Measurements from ENCODE around the gene ZNF511. TPM values are rescaled to one million over a fixed set of nuclear protein-coding genes. Genes with fewer than 3 reads are reported as not detected.

Gene ZNF511
- polyA plus RNA-seq, 1 donor from 2014 or later, result 17.6 TPM

GRCh38 chr10:133303206-133303605, 5.5 kb upstream of the ZNF511 start:
- Histone ChIP-seq H3K9ac (ENCODE audit: low read length) (no peak overlapping the region), H3K4me3 (ENCODE audit: low read length) (no peak overlapping the region), H2AFZ (ENCODE audit: low read depth, low read length) (no peak overlapping the region), H3K9me3 (ENCODE audit: low read length) (no peaks in the 10 kb centered on the region), H3K9me2 (ENCODE audit: insufficient read depth, low read length) (no peaks in the 10 kb centered on the region), H3K27ac (ENCODE audit: low read length) (no peak overlapping the region), H3K79me2 (replicated peaks; ENCODE audit: insufficient read depth, low read length) (peaks cover 25% of the 10 kb centered on the region), H3K36me3 (ENCODE audit: insufficient read depth, low read length) (no peaks in the 10 kb centered on the region), H4K20me1 (ENCODE audit: insufficient read depth) (no peaks in the 10 kb centered on the region), H3F3A (ENCODE audit: insufficient read depth, low read length, poor library complexity, severe bottlenecking) (no peaks in the 10 kb centered on the region), H3K4me2 (ENCODE audit: low read length) (no peak overlapping the region), H3K27me3 (ENCODE audit: insufficient read depth, low read depth, low read length) (no peaks in the 10 kb centered on the region)
- TF ChIP-seq, protein P1, sequence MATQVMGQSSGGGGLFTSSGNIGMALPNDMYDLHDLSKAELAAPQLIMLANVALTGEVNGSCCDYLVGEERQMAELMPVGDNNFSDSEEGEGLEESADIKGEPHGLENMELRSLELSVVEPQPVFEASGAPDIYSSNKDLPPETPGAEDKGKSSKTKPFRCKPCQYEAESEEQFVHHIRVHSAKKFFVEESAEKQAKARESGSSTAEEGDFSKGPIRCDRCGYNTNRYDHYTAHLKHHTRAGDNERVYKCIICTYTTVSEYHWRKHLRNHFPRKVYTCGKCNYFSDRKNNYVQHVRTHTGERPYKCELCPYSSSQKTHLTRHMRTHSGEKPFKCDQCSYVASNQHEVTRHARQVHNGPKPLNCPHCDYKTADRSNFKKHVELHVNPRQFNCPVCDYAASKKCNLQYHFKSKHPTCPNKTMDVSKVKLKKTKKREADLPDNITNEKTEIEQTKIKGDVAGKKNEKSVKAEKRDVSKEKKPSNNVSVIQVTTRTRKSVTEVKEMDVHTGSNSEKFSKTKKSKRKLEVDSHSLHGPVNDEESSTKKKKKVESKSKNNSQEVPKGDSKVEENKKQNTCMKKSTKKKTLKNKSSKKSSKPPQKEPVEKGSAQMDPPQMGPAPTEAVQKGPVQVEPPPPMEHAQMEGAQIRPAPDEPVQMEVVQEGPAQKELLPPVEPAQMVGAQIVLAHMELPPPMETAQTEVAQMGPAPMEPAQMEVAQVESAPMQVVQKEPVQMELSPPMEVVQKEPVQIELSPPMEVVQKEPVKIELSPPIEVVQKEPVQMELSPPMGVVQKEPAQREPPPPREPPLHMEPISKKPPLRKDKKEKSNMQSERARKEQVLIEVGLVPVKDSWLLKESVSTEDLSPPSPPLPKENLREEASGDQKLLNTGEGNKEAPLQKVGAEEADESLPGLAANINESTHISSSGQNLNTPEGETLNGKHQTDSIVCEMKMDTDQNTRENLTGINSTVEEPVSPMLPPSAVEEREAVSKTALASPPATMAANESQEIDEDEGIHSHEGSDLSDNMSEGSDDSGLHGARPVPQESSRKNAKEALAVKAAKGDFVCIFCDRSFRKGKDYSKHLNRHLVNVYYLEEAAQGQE (IDR thresholded peaks at IDR 0.05; ENCODE audit: borderline replicate concordance), result no peak
- no peak for TF ChIP-seq SMC3 (conservative IDR thresholded peaks at IDR 0.05; ENCODE audit: poor library complexity)
- TF ChIP-seq, protein P2, sequence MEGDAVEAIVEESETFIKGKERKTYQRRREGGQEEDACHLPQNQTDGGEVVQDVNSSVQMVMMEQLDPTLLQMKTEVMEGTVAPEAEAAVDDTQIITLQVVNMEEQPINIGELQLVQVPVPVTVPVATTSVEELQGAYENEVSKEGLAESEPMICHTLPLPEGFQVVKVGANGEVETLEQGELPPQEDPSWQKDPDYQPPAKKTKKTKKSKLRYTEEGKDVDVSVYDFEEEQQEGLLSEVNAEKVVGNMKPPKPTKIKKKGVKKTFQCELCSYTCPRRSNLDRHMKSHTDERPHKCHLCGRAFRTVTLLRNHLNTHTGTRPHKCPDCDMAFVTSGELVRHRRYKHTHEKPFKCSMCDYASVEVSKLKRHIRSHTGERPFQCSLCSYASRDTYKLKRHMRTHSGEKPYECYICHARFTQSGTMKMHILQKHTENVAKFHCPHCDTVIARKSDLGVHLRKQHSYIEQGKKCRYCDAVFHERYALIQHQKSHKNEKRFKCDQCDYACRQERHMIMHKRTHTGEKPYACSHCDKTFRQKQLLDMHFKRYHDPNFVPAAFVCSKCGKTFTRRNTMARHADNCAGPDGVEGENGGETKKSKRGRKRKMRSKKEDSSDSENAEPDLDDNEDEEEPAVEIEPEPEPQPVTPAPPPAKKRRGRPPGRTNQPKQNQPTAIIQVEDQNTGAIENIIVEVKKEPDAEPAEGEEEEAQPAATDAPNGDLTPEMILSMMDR (IDR thresholded peaks at IDR 0.05; ENCODE audit: poor library complexity, severe bottlenecking), result no peak
- TF ChIP-seq RAD21 (conservative IDR thresholded peaks at IDR 0.05), result no peak
- no peak for TF ChIP-seq TAF1 (IDR thresholded peaks at IDR 0.05; ENCODE audit: low read depth)
- no peak for TF ChIP-seq MXI1 (conservative IDR thresholded peaks at IDR 0.05; ENCODE audit: poor library complexity, severe bottlenecking)
- no peak for TF ChIP-seq EZH2 (IDR thresholded peaks at IDR 0.05; ENCODE audit: borderline replicate concordance, insufficient read depth, low read length, poor library complexity, severe bottlenecking)

DNA sequence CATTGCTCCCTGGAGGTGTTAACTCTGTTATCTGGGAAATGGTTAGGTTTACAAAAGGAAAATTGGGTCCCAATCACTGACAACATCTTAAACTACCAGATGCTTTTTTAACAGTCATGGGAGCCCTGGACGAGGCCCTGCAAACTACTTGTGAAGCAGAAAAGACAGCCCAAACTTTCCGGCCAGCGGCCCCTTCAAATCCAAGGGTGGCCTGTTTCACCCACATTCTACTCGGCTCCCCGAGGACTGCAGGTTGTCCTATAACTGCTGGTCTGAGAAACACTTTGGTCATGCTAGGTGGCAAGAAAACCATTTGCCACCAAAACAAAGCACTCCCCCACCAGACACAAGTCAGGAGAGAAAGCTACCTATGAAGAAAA, 2.6 kb upstream of the ZNF511 start:
- H3K9me3 ChIP-seq (ENCODE audit: low read length), result no peaks in the 10 kb centered on the region
- no peaks in the 10 kb centered on the region for H3K9me2 ChIP-seq (ENCODE audit: insufficient read depth, low read length)
- TF ChIP-seq MXI1 (conservative IDR thresholded peaks at IDR 0.05; ENCODE audit: poor library complexity, severe bottlenecking) (no peak), EZH2 (IDR thresholded peaks at IDR 0.05; ENCODE audit: borderline replicate concordance, insufficient read depth, low read length, poor library complexity, severe bottlenecking) (no peak)
- no peak overlapping the region for H3K27ac ChIP-seq (ENCODE audit: low read length)
- H3K36me3 ChIP-seq (ENCODE audit: insufficient read depth, low read length), result no peaks in the 10 kb centered on the region
- no peaks in the 10 kb centered on the region for H4K20me1 ChIP-seq (ENCODE audit: insufficient read depth)
- no peaks in the 10 kb centered on the region for H3K27me3 ChIP-seq (ENCODE audit: insufficient read depth, low read depth, low read length)
- H3K79me2 ChIP-seq (replicated peaks; ENCODE audit: insufficient read depth, low read length), result peaks cover 25% of the 10 kb centered on the region
- H3F3A ChIP-seq (ENCODE audit: insufficient read depth, low read length, poor library complexity, severe bottlenecking), result no peaks in the 10 kb centered on the region
- H3K4me3 ChIP-seq (ENCODE audit: low read length), result no peak overlapping the region
- no peak overlapping the region for H3K4me2 ChIP-seq (ENCODE audit: low read length)
- no peak overlapping the region for H2AFZ ChIP-seq (ENCODE audit: low read depth, low read length)
- H3K9ac ChIP-seq (ENCODE audit: low read length), result no peak overlapping the region

- Histone ChIP-seq H3K4me2 (ENCODE audit: low read length) (no peak overlapping the region), H3K4me3 (ENCODE audit: low read length) (peak overlapping the region; percentile 85), H3K9me2 (ENCODE audit: insufficient read depth, low read length) (no peaks in the 10 kb centered on the region), H3K36me3 (ENCODE audit: insufficient read depth, low read length) (no peaks in the 10 kb centered on the region), H3K9ac (ENCODE audit: low read length) (peak overlapping the region; percentile 82), H4K20me1 (ENCODE audit: insufficient read depth) (no peaks in the 10 kb centered on the region), H2AFZ (ENCODE audit: low read depth, low read length) (no peak overlapping the region), H3K27ac (ENCODE audit: low read length) (no peak overlapping the region), H3K9me3 (ENCODE audit: low read length) (no peaks in the 10 kb centered on the region), H3K27me3 (ENCODE audit: insufficient read depth, low read depth, low read length) (no peaks in the 10 kb centered on the region), H3K79me2 (replicated peaks; ENCODE audit: insufficient read depth, low read length) (peaks cover 25% of the 10 kb centered on the region), H3F3A (ENCODE audit: insufficient read depth, low read length, poor library complexity, severe bottlenecking) (no peaks in the 10 kb centered on the region)
- TF ChIP-seq MXI1 (conservative IDR thresholded peaks at IDR 0.05; ENCODE audit: poor library complexity, severe bottlenecking) (no peak), POLR2AphosphoS5 (IDR thresholded peaks at IDR 0.05) (no peak), EZH2 (IDR thresholded peaks at IDR 0.05; ENCODE audit: borderline replicate concordance, insufficient read depth, low read length, poor library complexity, severe bottlenecking) (no peak), TAF1 (IDR thresholded peaks at IDR 0.05; ENCODE audit: low read depth) (no peak), RAD21 (conservative IDR thresholded peaks at IDR 0.05) (no peak), EP300 (conservative IDR thresholded peaks at IDR 0.05; ENCODE audit: poor library complexity, severe bottlenecking) (no peak), SMC3 (conservative IDR thresholded peaks at IDR 0.05; ENCODE audit: poor library complexity) (no peak)
- TF ChIP-seq, protein P1 (IDR thresholded peaks at IDR 0.05; ENCODE audit: borderline replicate concordance), result no peak
- TF ChIP-seq, protein P2 (IDR thresholded peaks at IDR 0.05; ENCODE audit: poor library complexity, severe bottlenecking), result no peak
These were observed 1.8 kb upstream of the ZNF511 start for GRCh38 chr10:133306941-133307379.

Data from neural cell (in vitro differentiated cells).